HepG2 (cell line): ENCODE results near the gene JAGN1. TPM values are rescaled to one million over a fixed set of nuclear protein-coding genes. Genes with fewer than 3 reads are reported as not detected.

Experiments used
- ADNP ChIP-seq: sonication (generic); formaldehyde crosslinking; IDR thresholded peaks from 2 replicates; pipeline ENCODE4 v1.4.0; 2020; ENCODE audit warnings: missing genetic modification reagents
- CEBPB ChIP-seq: IDR thresholded peaks from 2 replicates; pipeline ENCODE4 v1.6.1; 2011; ENCODE audit warnings: low read depth, low read length, improper control_type of control experiment, borderline replicate concordance
- ERF ChIP-seq: IDR thresholded peaks from 2 replicates; pipeline ENCODE4 v1.6.1; 2018; ENCODE audit warnings: missing biosample characterization, missing genetic modification reagents
- FOXJ3 ChIP-seq: sonication (generic); formaldehyde crosslinking; IDR thresholded peaks from 2 replicates; pipeline ENCODE4 v1.4.0; 2020; ENCODE audit warnings: missing genetic modification reagents, mild to moderate bottlenecking, borderline replicate concordance
- MLLT10 ChIP-seq: sonication (generic); formaldehyde crosslinking; IDR thresholded peaks from 2 replicates; pipeline ENCODE4 v1.4.0; 2020; ENCODE audit warnings: missing genetic modification reagents
- RARA ChIP-seq: IDR thresholded peaks from 2 replicates; pipeline ENCODE4 v1.6.1; 2016; ENCODE audit warnings: missing genetic modification reagents, missing compliant biosample characterization
- SALL2 ChIP-seq: sonication (generic); formaldehyde crosslinking; IDR thresholded peaks from 2 replicates; pipeline ENCODE4 v1.8.1; 2023; ENCODE audit warnings: mild to moderate bottlenecking, missing genetic modification reagents, inconsistent platforms
- SMAD9 ChIP-seq: sonication (generic); formaldehyde crosslinking; IDR thresholded peaks from 2 replicates; pipeline ENCODE4 v1.5.1; 2020; ENCODE audit warnings: mild to moderate bottlenecking, missing genetic modification reagents
- SPEN ChIP-seq: sonication (generic); formaldehyde crosslinking; IDR thresholded peaks from 2 replicates; pipeline ENCODE4 v1.5.1; 2020; ENCODE audit warnings: low read depth, mild to moderate bottlenecking, missing genetic modification reagents
- SRY ChIP-seq: sonication (generic); formaldehyde crosslinking; IDR thresholded peaks from 2 replicates; pipeline ENCODE4 v1.8.0; 2022; ENCODE audit warnings: mild to moderate bottlenecking, missing genetic modification reagents
- SUZ12 ChIP-seq: fragments of 150-350 bp; IDR thresholded peaks from 2 replicates; pipeline ENCODE4 v1.6.1; 2014; ENCODE audit warnings: low read depth, low read length
- ZNF354B ChIP-seq: sonication (generic); formaldehyde crosslinking; IDR thresholded peaks from 2 replicates; pipeline ENCODE4 v1.8.0; 2022; ENCODE audit warnings: mild to moderate bottlenecking, missing genetic modification reagents
- ZNF460 ChIP-seq: sonication (generic); formaldehyde crosslinking; IDR thresholded peaks from 2 replicates; pipeline ENCODE4 v1.5.1; 2020; ENCODE audit warnings: missing genetic modification reagents, mild to moderate bottlenecking, borderline replicate concordance
- ZNF598 ChIP-seq: sonication (generic); formaldehyde crosslinking; IDR thresholded peaks from 2 replicates; pipeline ENCODE4 v1.5.1; 2020; ENCODE audit warnings: mild to moderate bottlenecking, missing genetic modification reagents, borderline replicate concordance
- polyA plus RNA-seq, 8 experiments: library from polyadenylated mRNA; depleted of rRNA in 3 of 8; stranded (reverse) in 7 of 8; unstranded in 1 of 8; fragments of >200 nt; fragmentation: Illumina TruSeq in 4 of 8; extraction: Trizol in 4 of 8; gene quantifications; 2 replicates each; pipeline versions ENCODE4 v1.2.1 to v1.2.3, GENCODE V29; 2011 to 2016; ENCODE audit warnings: low read depth in 4 of 8, missing spikeins in 1 of 8, mixed read lengths in 1 of 8; ENCODE audit not compliant: insufficient read depth in 1 of 8
- total RNA-seq, 5 experiments: library from RNA; depleted of rRNA; stranded (reverse); fragments of >200 nt; fragmentation: Illumina TruSeq; extraction: Trizol; gene quantifications; 2 replicates each; pipeline ENCODE4 v1.2.3, GENCODE V29; 2016; ENCODE audit warnings: low read depth in 1 of 5
- TF ChIP-seq, protein P1 (sequence below): IDR thresholded peaks from 2 replicates; pipeline ENCODE4 v1.6.1; 2016; ENCODE audit warnings: mild to moderate bottlenecking, missing biosample characterization, missing genetic modification reagents
- TF ChIP-seq, protein P2 (sequence below): sonication (generic); formaldehyde crosslinking; IDR thresholded peaks from 2 replicates; pipeline ENCODE4 v1.4.0; 2020; ENCODE audit warnings: missing genetic modification reagents, mild to moderate bottlenecking, borderline replicate concordance
- TF ChIP-seq, protein P3 (sequence below): IDR thresholded peaks from 2 replicates; pipeline ENCODE4 v1.6.1; 2012; ENCODE audit warnings: low read depth, low read length, improper control_type of control experiment
- TF ChIP-seq, protein P4 (sequence below): sonication (generic); formaldehyde crosslinking; conservative IDR thresholded peaks from 2 replicates; pipeline ENCODE4 v1.4.0; 2020; ENCODE audit warnings: missing genetic modification reagents
- TF ChIP-seq, protein P5 (sequence below): sonication (generic); formaldehyde crosslinking; IDR thresholded peaks from 2 replicates; pipeline ENCODE4 v1.4.0; 2020; ENCODE audit warnings: missing genetic modification reagents; ENCODE audit errors: not compliant biosample characterization
- TF ChIP-seq, protein P6 (sequence below): sonication (generic); formaldehyde crosslinking; IDR thresholded peaks from 2 replicates; pipeline ENCODE4 v1.4.0; 2020; ENCODE audit warnings: missing genetic modification reagents, borderline replicate concordance

The JAGN1 gene
- total and polyA plus RNA-seq, 2 of the 13 experiments (the other 11 are each of a cell fraction or from before 2014, with no cell fraction given) = 49.9 to 50.9 TPM

DNA sequence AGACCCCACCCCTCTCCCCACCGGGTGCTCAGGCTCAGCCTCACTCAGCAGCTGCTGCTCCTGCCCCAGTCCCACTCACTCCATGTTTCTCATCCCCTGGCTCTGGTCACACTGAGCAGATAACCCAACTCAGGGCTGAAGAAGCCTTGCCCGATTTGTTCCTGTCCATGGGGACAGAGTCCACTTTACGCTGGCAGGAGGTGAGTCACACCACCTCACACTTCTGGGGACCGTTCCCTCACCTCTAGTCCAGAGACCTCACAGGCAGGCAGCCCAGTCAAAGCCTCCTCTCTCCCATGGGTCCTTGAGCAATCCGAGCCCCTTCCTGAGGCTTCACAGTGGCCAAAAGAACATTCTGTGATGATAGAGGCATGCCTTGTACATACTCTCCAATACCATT lies 11.7 kb upstream of the JAGN1 start (continued):
- no peak for TF ChIP-seq FOXJ3 (CRISPR knock-in tag)
- peak; percentile 34; the same call in 1 of the 2 replicates for TF ChIP-seq SPEN (CRISPR knock-in tag)
- TF ChIP-seq ZNF460 (CRISPR knock-in tag) = no peak
- TF ChIP-seq, protein P1, sequence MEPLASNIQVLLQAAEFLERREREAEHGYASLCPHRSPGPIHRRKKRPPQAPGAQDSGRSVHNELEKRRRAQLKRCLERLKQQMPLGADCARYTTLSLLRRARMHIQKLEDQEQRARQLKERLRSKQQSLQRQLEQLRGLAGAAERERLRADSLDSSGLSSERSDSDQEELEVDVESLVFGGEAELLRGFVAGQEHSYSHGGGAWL (CRISPR knock-in tag) = no peak
- TF ChIP-seq, protein P2, sequence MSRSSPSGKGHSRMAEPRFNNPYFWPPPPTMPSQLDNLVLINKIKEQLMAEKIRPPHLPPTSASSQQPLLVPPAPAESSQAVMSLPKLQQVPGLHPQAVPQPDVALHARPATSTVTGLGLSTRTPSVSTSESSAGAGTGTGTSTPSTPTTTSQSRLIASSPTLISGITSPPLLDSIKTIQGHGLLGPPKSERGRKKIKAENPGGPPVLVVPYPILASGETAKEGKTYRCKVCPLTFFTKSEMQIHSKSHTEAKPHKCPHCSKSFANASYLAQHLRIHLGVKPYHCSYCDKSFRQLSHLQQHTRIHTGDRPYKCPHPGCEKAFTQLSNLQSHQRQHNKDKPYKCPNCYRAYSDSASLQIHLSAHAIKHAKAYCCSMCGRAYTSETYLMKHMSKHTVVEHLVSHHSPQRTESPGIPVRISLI (CRISPR knock-in tag) = peak; percentile 20; the same call in 1 of the 2 replicates
- TF ChIP-seq, protein P3, sequence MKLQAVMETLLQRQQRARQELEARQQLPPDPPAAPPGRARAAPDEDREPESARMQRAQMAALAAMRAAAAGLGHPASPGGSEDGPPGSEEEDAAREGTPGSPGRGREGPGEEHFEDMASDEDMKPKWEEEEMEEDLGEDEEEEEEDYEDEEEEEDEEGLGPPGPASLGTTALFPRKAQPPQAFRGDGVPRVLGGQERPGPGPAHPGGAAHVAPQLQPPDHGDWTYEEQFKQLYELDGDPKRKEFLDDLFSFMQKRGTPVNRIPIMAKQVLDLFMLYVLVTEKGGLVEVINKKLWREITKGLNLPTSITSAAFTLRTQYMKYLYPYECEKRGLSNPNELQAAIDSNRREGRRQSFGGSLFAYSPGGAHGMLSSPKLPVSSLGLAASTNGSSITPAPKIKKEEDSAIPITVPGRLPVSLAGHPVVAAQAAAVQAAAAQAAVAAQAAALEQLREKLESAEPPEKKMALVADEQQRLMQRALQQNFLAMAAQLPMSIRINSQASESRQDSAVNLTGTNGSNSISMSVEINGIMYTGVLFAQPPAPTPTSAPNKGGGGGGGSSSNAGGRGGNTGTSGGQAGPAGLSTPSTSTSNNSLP = no peak
- TF ChIP-seq, protein P4, sequence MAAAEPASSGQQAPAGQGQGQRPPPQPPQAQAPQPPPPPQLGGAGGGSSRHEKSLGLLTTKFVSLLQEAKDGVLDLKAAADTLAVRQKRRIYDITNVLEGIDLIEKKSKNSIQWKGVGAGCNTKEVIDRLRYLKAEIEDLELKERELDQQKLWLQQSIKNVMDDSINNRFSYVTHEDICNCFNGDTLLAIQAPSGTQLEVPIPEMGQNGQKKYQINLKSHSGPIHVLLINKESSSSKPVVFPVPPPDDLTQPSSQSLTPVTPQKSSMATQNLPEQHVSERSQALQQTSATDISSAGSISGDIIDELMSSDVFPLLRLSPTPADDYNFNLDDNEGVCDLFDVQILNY (CRISPR knock-in tag) = no peak
- no peak for TF ChIP-seq ZNF598 (CRISPR knock-in tag)
- no peak for TF ChIP-seq ZNF354B
- TF ChIP-seq, protein P5, sequence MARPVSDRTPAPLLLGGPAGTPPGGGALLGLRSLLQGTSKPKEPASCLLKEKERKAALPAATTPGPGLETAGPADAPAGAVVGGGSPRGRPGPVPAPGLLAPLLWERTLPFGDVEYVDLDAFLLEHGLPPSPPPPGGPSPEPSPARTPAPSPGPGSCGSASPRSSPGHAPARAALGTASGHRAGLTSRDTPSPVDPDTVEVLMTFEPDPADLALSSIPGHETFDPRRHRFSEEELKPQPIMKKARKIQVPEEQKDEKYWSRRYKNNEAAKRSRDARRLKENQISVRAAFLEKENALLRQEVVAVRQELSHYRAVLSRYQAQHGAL (CRISPR knock-in tag) = no peak
- no peak for TF ChIP-seq SUZ12
- 0 out of 2 replicates have a peak, but pooled peaks have one; percentile 29 for TF ChIP-seq SRY (CRISPR knock-in tag)
- TF ChIP-seq ERF (CRISPR knock-in tag) = 0 out of 2 replicates have a peak, but pooled peaks have one; percentile 55
- TF ChIP-seq MLLT10 (CRISPR knock-in tag) = no peak
- peak; percentile 78; the same call in 1 of the 2 replicates for TF ChIP-seq CEBPB
- no peak for TF ChIP-seq SALL2 (CRISPR knock-in tag)
- peak; percentile 68 for TF ChIP-seq RARA (CRISPR knock-in tag)
- no peak for TF ChIP-seq SMAD9 (CRISPR knock-in tag)
- TF ChIP-seq, protein P6, sequence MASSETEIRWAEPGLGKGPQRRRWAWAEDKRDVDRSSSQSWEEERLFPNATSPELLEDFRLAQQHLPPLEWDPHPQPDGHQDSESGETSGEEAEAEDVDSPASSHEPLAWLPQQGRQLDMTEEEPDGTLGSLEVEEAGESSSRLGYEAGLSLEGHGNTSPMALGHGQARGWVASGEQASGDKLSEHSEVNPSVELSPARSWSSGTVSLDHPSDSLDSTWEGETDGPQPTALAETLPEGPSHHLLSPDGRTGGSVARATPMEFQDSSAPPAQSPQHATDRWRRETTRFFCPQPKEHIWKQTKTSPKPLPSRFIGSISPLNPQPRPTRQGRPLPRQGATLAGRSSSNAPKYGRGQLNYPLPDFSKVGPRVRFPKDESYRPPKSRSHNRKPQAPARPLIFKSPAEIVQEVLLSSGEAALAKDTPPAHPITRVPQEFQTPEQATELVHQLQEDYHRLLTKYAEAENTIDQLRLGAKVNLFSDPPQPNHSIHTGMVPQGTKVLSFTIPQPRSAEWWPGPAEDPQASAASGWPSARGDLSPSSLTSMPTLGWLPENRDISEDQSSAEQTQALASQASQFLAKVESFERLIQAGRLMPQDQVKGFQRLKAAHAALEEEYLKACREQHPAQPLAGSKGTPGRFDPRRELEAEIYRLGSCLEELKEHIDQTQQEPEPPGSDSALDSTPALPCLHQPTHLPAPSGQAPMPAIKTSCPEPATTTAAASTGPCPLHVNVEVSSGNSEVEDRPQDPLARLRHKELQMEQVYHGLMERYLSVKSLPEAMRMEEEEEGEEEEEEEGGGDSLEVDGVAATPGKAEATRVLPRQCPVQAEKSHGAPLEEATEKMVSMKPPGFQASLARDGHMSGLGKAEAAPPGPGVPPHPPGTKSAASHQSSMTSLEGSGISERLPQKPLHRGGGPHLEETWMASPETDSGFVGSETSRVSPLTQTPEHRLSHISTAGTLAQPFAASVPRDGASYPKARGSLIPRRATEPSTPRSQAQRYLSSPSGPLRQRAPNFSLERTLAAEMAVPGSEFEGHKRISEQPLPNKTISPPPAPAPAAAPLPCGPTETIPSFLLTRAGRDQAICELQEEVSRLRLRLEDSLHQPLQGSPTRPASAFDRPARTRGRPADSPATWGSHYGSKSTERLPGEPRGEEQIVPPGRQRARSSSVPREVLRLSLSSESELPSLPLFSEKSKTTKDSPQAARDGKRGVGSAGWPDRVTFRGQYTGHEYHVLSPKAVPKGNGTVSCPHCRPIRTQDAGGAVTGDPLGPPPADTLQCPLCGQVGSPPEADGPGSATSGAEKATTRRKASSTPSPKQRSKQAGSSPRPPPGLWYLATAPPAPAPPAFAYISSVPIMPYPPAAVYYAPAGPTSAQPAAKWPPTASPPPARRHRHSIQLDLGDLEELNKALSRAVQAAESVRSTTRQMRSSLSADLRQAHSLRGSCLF = no peak
- TF ChIP-seq ADNP = no peak
